Smooth muscle cell (in vitro differentiated cells): ENCODE measurements around the gene CHCHD3. TPM values are rescaled to one million over a fixed set of nuclear protein-coding genes. Genes with fewer than 3 reads are reported as not detected.

Experiments used
- DNase-seq: peaks from one replicate; lab custom pipeline; 2025; ENCODE audit not compliant: unreplicated experiment; lab: John Stamatoyannopoulos, UW
- H2AFZ ChIP-seq: fragments of 200-600 bp; sonication (generic); 2 replicates; pipeline ENCODE4 v1.6.0; 2016; ENCODE audit warnings: antibody characterized with exemption, low read depth, mild to moderate bottlenecking
- H3F3A ChIP-seq: fragments of 200-600 bp; sonication (generic); 2 replicates; pipeline ENCODE4 v1.6.0; 2017; ENCODE audit warnings: antibody characterized with exemption, low read depth
- H3K27ac ChIP-seq: fragments of 200-600 bp; sonication (generic); 2 replicates; pipeline ENCODE4 v1.5.1; 2016; ENCODE audit warnings: low read depth, mild to moderate bottlenecking
- H3K27me3 ChIP-seq: fragments of 200-600 bp; sonication (generic); 2 replicates; pipeline ENCODE4 v1.6.1; 2016; ENCODE audit warnings: low read depth, mild to moderate bottlenecking
- H3K36me3 ChIP-seq: fragments of 200-600 bp; sonication (generic); 2 replicates; pipeline ENCODE4 v1.5.1; 2016; ENCODE audit warnings: low read depth
- H3K4me1 ChIP-seq: fragments of 200-600 bp; sonication (generic); 2 replicates; pipeline ENCODE4 v1.5.1; 2016; ENCODE audit warnings: low read depth
- H3K4me2 ChIP-seq: fragments of 200-600 bp; sonication (generic); 2 replicates; pipeline ENCODE4 v1.6.0; 2016; ENCODE audit warnings: mild to moderate bottlenecking
- H3K4me3 ChIP-seq: fragments of 200-600 bp; sonication (generic); 2 replicates; pipeline ENCODE4 v1.5.1; 2016; ENCODE audit warnings: mild to moderate bottlenecking
- H3K79me2 ChIP-seq: fragments of 200-600 bp; sonication (generic); 2 replicates; pipeline ENCODE4 v1.6.0; 2016; ENCODE audit warnings: low read depth, mild to moderate bottlenecking
- H3K9ac ChIP-seq: fragments of 200-600 bp; sonication (generic); 2 replicates; pipeline ENCODE4 v1.6.0; 2016; ENCODE audit warnings: low read depth
- H3K9me3 ChIP-seq: fragments of 200-600 bp; sonication (generic); replicated peaks from 2 replicates; pipeline ENCODE4 v1.5.1; 2016; ENCODE audit warnings: low read depth
- H4K20me1 ChIP-seq: fragments of 200-600 bp; sonication (generic); 2 replicates; pipeline ENCODE4 v1.6.0; 2016; ENCODE audit warnings: low read depth
- CTCF ChIP-seq: fragments of 200-600 bp; sonication (generic); IDR thresholded peaks from 2 replicates; pipeline ENCODE4 v1.5.1; 2017; ENCODE audit warnings: borderline replicate concordance, mild to moderate bottlenecking, antibody characterized with exemption; ENCODE audit not compliant: insufficient read depth, poor library complexity, severe bottlenecking
- WGBS: methylation state at CpG from one replicate; pipeline ENCODE4 v1.1.7; 2016; ENCODE audit warnings: low lambda C conversion rate; 5-methylcytosine and 5-hydroxymethylcytosine counted together
- polyA plus RNA-seq: library from polyadenylated mRNA; unstranded; fragments of >200 nt; fragmentation: Nextera tagmentation; extraction: Ambion mirVana; gene quantifications from 2 replicates; pipeline ENCODE4 v1.2.1, GENCODE V29; 2016
- total RNA-seq: library from RNA; depleted of rRNA; stranded (reverse); fragments of >200 nt; gene quantifications from 2 replicates; pipeline ENCODE4 v1.2.3, GENCODE V29; 2014

Gene CHCHD3
- total and polyA plus RNA-seq, 2 experiments from 2014 or later, result 49.8 to 59.2 TPM

- TF ChIP-seq CTCF, result no peak
- Histone ChIP-seq H3K27me3 (no peaks in the 10 kb centered on the region), H3K9me3 (no peaks in the 10 kb centered on the region), H2AFZ (no peak overlapping the region), H3K9ac (no peak overlapping the region), H3F3A (no peaks in the 10 kb centered on the region), H3K4me3 (no peak overlapping the region), H3K36me3 (no peaks in the 10 kb centered on the region), H4K20me1 (peaks cover 86% of the 10 kb centered on the region), H3K79me2 (peaks cover 98% of the 10 kb centered on the region), H3K27ac (no peak overlapping the region), H3K4me2 (no peak overlapping the region), H3K4me1 (peaks cover 8% of the 10 kb centered on the region)
- WGBS, result 95% methylated on average over 2 of the region's 2 CpGs
- DNase-seq, result no peak
Observed at GRCh38 chr7:133076142-133076541, 5.7 kb downstream of the CHCHD3 start.

DNA sequence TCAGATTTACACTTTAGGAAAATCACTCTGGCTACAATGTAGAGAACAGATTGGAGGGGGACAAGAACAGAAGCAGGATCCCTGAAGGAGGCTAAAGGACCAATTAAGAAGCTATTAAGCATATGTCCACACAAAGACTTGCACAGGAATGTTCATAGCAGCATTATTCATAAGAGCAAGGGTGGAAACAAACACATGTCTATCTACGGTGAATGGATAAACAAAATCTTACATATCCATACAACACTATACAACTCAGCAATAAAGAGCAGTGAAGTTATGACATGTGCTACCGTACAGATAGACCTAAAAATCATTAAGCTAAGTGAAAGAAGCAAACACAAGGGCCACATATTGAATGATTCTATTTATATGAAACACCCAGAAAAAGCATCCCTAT lies 10.4 kb downstream of the CHCHD3 start:
- H3K27me3 ChIP-seq, result no peaks in the 10 kb centered on the region
- 95% methylated on average over 2 of the region's 2 CpGs for WGBS
- DNase-seq, result no peak
- no peak overlapping the region for H3K27ac ChIP-seq
- no peak overlapping the region for H2AFZ ChIP-seq
- H3K4me3 ChIP-seq, result no peak overlapping the region
- peaks cover 79% of the 10 kb centered on the region for H3K79me2 ChIP-seq
- H3K4me1 ChIP-seq, result no peaks in the 10 kb centered on the region
- H3K9me3 ChIP-seq, result no peaks in the 10 kb centered on the region
- H4K20me1 ChIP-seq, result peaks cover 68% of the 10 kb centered on the region
- no peaks in the 10 kb centered on the region for H3K36me3 ChIP-seq
- H3K4me2 ChIP-seq, result no peak overlapping the region
- no peaks in the 10 kb centered on the region for H3F3A ChIP-seq
- H3K9ac ChIP-seq, result no peak overlapping the region
- no peak for TF ChIP-seq CTCF

DNA sequence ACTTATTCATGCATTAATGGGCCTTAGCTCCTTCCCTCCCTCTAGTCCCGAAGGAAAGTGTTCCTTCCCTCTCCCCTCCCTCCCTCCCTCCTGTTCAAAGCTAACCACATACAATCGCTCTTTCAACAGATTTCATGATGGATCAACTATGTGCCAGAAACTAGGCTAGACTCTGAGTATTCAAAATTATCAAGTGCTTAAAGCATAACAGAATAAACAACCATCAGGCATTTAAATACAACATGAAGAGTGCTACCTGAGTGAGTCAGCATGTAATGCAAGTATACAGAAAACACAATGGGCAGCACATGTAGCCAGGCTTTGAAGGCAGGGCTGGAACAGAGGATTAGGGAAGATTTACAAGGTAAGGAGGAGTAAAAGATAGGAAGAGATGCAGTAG lies 11.3 kb downstream of the CHCHD3 start:
- H3K36me3 ChIP-seq, result no peaks in the 10 kb centered on the region
- no peak overlapping the region for H3K4me3 ChIP-seq
- no peak overlapping the region for H2AFZ ChIP-seq
- no peak for TF ChIP-seq CTCF
- no peak overlapping the region for H3K9ac ChIP-seq
- H3K4me1 ChIP-seq, result no peaks in the 10 kb centered on the region
- WGBS, result 26% methylated on average over 2 of the region's 2 CpGs
- no peak overlapping the region for H3K4me2 ChIP-seq
- no peaks in the 10 kb centered on the region for H3F3A ChIP-seq
- H3K9me3 ChIP-seq, result no peaks in the 10 kb centered on the region
- H3K27ac ChIP-seq, result no peak overlapping the region
- H4K20me1 ChIP-seq, result peaks cover 68% of the 10 kb centered on the region
- DNase-seq, result no peak
- no peaks in the 10 kb centered on the region for H3K27me3 ChIP-seq
- peaks cover 74% of the 10 kb centered on the region for H3K79me2 ChIP-seq

GRCh38 chr7:133065301-133065700 lies 16.6 kb downstream of the CHCHD3 start:
- no peak for DNase-seq
- H3K4me1 ChIP-seq, result no peaks in the 10 kb centered on the region
- peaks cover 50% of the 10 kb centered on the region for H3K79me2 ChIP-seq

More at GRCh38 chr7:133065301-133065700, 16.6 kb downstream of the CHCHD3 start:
- Histone ChIP-seq H3K27ac (no peak overlapping the region), H3K9me3 (no peaks in the 10 kb centered on the region), H3F3A (no peaks in the 10 kb centered on the region), H3K4me2 (no peak overlapping the region), H4K20me1 (peaks cover 58% of the 10 kb centered on the region), H3K9ac (no peak overlapping the region), H3K36me3 (no peaks in the 10 kb centered on the region), H3K27me3 (no peaks in the 10 kb centered on the region), H2AFZ (no peak overlapping the region), H3K4me3 (no peak overlapping the region)
- no peak for TF ChIP-seq CTCF
- WGBS, result 100% methylated on average over 1 of the region's 1 CpG
